Gastroesophageal sphincter (tissue), 4 donors: Measurements from ENCODE around the gene CPVL. TPM values are rescaled to one million over a fixed set of nuclear protein-coding genes. Genes with fewer than 3 reads are reported as not detected.

Experiments used
- ATAC-seq: fragments of 150-250 bp; one replicate; pipeline ENCODE4 v1.9.1; 2016; ENCODE audit warnings: mild to moderate bottlenecking, moderate library complexity
- H3K27ac ChIP-seq, 4 donors: fragments of 200-600 bp; sonication (generic) in 3 of 4; 1 replicate in 3 of 4; 2 replicates in 1 of 4; pipeline ENCODE4 v1.5.1; 2016 to 2019
- H3K27me3 ChIP-seq: fragments of 200-600 bp; sonication (generic); one replicate; pipeline ENCODE4 v1.5.1; 2019
- H3K36me3 ChIP-seq, 2 donors: fragments of 200-600 bp; sonication (generic); one replicate each; pipeline ENCODE4 v1.5.1; 2019; ENCODE audit warnings: control low read depth in 1 of 2
- H3K4me1 ChIP-seq, 3 donors: fragments of 200-600 bp; sonication (generic); 1 replicate in 2 of 3; 2 replicates in 1 of 3; pipeline ENCODE4 v1.5.1; 2016 to 2019; ENCODE audit warnings: control low read depth in 2 of 3
- H3K4me3 ChIP-seq, 2 donors: fragments of 200-600 bp; sonication (generic); one replicate each; pipeline ENCODE4 v1.5.1; 2019; ENCODE audit warnings: mild to moderate bottlenecking in 1 of 2, moderate library complexity in 1 of 2
- H3K9me3 ChIP-seq, 3 donors: fragments of 200-600 bp; sonication (generic); one replicate each; pipeline ENCODE4 v1.5.1; 2017 to 2019; ENCODE audit warnings: control low read depth in 2 of 3
- EP300 ChIP-seq: sonication (generic); formaldehyde crosslinking; IDR thresholded peaks from one replicate; pipeline ENCODE4 v1.6.1; 2017; ENCODE audit warnings: antibody characterized with exemption, mild to moderate bottlenecking
- POLR2A ChIP-seq, 2 donors: fragments of 450-650 bp; IDR thresholded peaks; one replicate each; pipeline ENCODE4 v1.6.1; 2017; ENCODE audit warnings: antibody characterized with exemption in 2 of 2, mild to moderate bottlenecking in 2 of 2, moderate library complexity in 1 of 2
- POLR2AphosphoS5 ChIP-seq: sonication (generic); formaldehyde crosslinking; IDR thresholded peaks from one replicate; pipeline ENCODE4 v1.6.1; 2017; ENCODE audit warnings: antibody characterized with exemption
- WGBS, 2 donors: methylation state at CpG; one replicate each; pipeline ENCODE4 v1.1.5; 2018; ENCODE audit warnings: low coverage in 1 of 2; 5-methylcytosine and 5-hydroxymethylcytosine counted together
- total RNA-seq, 4 donors: library from RNA; depleted of rRNA; stranded (reverse); fragments of >200 nt; gene quantifications; one replicate each; pipeline ENCODE4 v1.1.0, GENCODE V29; 2016
- TF ChIP-seq, protein P1 (sequence below), 4 experiments: fragments of 200-600 bp in 2 of 4; fragments of 450-650 bp in 2 of 4; sonication (generic) in 1 of 4; IDR thresholded peaks; one replicate each; pipeline ENCODE4 v1.5.1; 2017 to 2019; ENCODE audit warnings: antibody characterized with exemption in 4 of 4, mild to moderate bottlenecking in 2 of 4, moderate library complexity in 2 of 4

Gene CPVL
- total RNA-seq, 4 donors from 2014 or later = 4.8 to 24.6 (median 15.1) TPM

DNA sequence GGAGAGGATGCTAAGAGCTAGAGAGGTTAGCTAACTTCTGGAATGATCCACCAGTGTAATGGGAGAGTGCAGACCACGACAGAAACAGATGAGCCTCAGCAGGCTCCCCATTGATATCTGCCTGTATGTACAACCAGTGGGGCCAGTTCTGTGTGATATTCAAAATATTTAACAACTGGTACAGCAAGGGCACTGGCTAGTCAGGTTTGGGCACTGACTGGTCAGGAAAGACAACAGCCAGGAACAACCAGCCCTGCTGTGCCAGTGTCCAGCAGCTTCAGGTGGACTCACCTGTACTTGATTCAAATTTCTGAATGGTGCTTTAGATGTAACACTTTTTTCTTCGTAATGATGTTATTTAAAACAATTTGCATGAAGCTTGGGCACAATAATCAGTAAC is 182.3 kb downstream of the CPVL start:
- Histone ChIP-seq H3K4me1 (no peaks in the 10 kb centered on the region), H3K27ac (no peak overlapping the region), H3K4me3 (no peak overlapping the region), H3K27me3 (no peaks in the 10 kb centered on the region), H3K36me3 (no peaks in the 10 kb centered on the region), H3K9me3 (no peaks in the 10 kb centered on the region)
- no peak for ATAC-seq
- TF ChIP-seq EP300 (no peak), POLR2AphosphoS5 (no peak), POLR2A (IDR thresholded peaks at IDR 0.05) (no peak)
- TF ChIP-seq, protein P1, sequence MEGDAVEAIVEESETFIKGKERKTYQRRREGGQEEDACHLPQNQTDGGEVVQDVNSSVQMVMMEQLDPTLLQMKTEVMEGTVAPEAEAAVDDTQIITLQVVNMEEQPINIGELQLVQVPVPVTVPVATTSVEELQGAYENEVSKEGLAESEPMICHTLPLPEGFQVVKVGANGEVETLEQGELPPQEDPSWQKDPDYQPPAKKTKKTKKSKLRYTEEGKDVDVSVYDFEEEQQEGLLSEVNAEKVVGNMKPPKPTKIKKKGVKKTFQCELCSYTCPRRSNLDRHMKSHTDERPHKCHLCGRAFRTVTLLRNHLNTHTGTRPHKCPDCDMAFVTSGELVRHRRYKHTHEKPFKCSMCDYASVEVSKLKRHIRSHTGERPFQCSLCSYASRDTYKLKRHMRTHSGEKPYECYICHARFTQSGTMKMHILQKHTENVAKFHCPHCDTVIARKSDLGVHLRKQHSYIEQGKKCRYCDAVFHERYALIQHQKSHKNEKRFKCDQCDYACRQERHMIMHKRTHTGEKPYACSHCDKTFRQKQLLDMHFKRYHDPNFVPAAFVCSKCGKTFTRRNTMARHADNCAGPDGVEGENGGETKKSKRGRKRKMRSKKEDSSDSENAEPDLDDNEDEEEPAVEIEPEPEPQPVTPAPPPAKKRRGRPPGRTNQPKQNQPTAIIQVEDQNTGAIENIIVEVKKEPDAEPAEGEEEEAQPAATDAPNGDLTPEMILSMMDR (IDR thresholded peaks at IDR 0.05) = no peak
- 91 to 93% methylated on average over 2 of the region's 2 CpGs for WGBS, 2 donors

DNA sequence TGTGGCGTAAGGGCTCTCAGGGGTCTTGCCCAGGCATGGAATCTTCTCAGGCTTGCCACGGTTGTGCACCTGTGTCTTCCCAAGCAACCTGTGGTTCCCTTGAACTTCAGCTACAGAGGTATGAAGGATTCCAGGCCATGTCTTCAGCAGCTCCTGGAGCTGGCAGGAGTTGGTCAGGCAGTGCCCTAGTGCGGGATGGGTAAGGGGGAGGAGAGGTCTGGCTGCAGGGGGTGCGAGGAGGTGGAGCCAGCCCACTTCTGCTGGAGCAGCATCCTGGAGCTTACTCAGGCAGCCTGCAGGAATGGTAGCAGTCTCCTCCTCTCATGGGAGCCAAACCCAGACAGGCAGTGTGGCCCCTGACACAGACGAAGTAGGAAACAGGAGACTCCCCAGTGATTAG is 184.4 kb downstream of the CPVL start:
- peaks cover 0 to 20% (median 15%) of the 10 kb centered on the region in 3 donors for H3K4me1 ChIP-seq
- TF ChIP-seq, protein P1 (IDR thresholded peaks at IDR 0.05) = no peak
- no peak for TF ChIP-seq POLR2A (IDR thresholded peaks at IDR 0.05)
- no peak for TF ChIP-seq EP300
- no peak for TF ChIP-seq POLR2AphosphoS5
- H3K27ac ChIP-seq = no peak overlapping the region
- ATAC-seq = no peak
- peaks cover 16% of the 10 kb centered on the region for H3K27me3 ChIP-seq
- H3K36me3 ChIP-seq = no peaks in the 10 kb centered on the region
- H3K4me3 ChIP-seq = no peak overlapping the region
- WGBS, 2 donors = 100% methylated on average over 2 of the region's 5 CpGs; no CpG with 5 or more reads in 1 of the 2 donors
- H3K9me3 ChIP-seq = no peaks in the 10 kb centered on the region

DNA sequence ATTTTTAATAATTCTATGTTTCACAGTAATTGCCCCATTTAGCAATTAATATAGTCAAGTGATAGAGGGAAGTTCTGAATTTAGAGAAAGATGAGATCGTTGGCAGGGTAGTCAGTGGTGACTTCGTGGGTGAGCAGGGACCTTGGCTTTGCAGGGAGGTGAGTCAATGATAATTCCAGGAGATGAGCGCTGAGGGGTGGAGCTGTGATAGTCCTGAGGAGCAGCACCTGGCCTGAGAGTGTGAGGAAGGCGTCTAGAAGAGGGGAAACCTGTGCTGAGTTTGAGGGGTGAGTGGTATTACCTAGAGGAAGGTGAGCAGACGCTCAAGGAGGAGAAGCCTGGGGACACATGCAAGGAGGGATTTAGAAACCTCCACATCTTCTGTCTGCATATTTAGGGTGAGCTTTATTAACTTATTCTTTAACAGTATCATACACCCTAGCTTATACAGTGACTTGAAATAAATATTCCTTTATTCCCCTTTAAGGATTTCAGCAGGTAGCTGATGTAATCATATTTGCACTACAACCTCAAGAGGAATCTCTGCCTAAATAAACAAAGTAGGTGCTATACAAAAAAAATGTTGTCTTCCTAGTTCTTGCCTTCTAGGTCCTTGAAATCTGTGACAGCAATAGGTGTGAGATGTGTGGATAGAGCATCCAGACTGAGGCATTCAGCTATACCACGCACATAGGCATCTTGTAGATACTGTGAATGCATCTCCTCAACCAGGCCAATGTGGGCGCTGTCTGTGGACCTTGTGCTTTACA is 186.1 kb downstream of the CPVL start:
- peaks cover 34% of the 10 kb centered on the region for H3K27me3 ChIP-seq
- TF ChIP-seq POLR2A (IDR thresholded peaks at IDR 0.05) = no peak
- no peak for TF ChIP-seq EP300
- TF ChIP-seq, protein P1 (IDR thresholded peaks at IDR 0.05) = no peak
- no peak for TF ChIP-seq POLR2AphosphoS5
- ATAC-seq = no peak
- no peaks in the 10 kb centered on the region for H3K36me3 ChIP-seq
- no peaks in the 10 kb centered on the region for H3K9me3 ChIP-seq
- WGBS, 2 donors = 86 to 93% methylated on average over 5 of the region's 7 CpGs
- no peak overlapping the region for H3K4me3 ChIP-seq
- no peak overlapping the region for H3K27ac ChIP-seq
- peaks cover 0 to 37% (median 27%) of the 10 kb centered on the region in 3 donors for H3K4me1 ChIP-seq

DNA sequence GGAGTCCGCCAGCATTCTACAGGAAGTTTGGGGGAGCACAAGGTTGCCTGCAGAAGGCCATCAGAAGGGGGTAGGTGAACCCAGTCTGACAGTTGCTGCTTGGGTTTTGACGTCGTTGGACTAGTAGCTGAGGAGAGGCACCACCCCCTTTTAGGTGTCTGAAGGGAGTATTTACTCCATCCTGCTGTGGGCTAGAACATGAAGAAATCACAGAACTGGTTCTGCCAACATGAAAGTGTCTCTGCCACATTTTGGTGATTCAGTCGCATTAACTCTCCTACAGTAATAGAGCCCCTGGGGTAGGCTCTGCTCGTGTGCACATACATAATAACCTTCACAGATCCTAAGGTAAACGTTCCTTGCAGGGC is 187.4 kb downstream of the CPVL start:
- Histone ChIP-seq H3K27me3 (peaks cover 46% of the 10 kb centered on the region), H3K4me3 (peak overlapping the region in 1 of 2 donors; percentile 58), H3K36me3 (no peaks in the 10 kb centered on the region), H3K4me1 (peaks cover 0 to 44% (median 27%) of the 10 kb centered on the region in 3 donors), H3K27ac (peak overlapping the region in 3 of 4 donors; percentile 70 to 72 (median 70)), H3K9me3 (no peaks in the 10 kb centered on the region)
- no peak for ATAC-seq
- TF ChIP-seq, protein P1 (IDR thresholded peaks at IDR 0.05) = no peak
- TF ChIP-seq POLR2A (IDR thresholded peaks at IDR 0.05) = no peak
- TF ChIP-seq EP300 = no peak
- TF ChIP-seq POLR2AphosphoS5 = no peak
- WGBS, 2 donors = 63 to 85% methylated on average over 2 to 5 of the region's 6 CpGs
